Measurements from ENCODE around the gene CA10.

The CA10 gene

GRCh38 chr17:51876986-51877385 lies 281.5 kb downstream of the CA10 start:
- Histone ChIP-seq H3K9ac (ENCODE audit: low read depth, low read length) (no peak overlapping the region), H3K36me3 (ENCODE audit: control insufficient read depth, insufficient read depth, low read length) (no peaks in the 10 kb centered on the region), H3K4me1 (ENCODE audit: control insufficient read depth, insufficient read depth, low read length) (peaks cover 4% of the 10 kb centered on the region; the same call in 1 of the 2 replicates), H3K9me3 (ENCODE audit: control insufficient read depth, insufficient read depth, low read length) (no peaks in the 10 kb centered on the region), H3K27ac (ENCODE audit: low read depth, low read length) (no peak overlapping the region), H3K27me3 (ENCODE audit: control insufficient read depth, insufficient read depth, low read length) (no peaks in the 10 kb centered on the region), H3K4me3 (ENCODE audit: low read depth, low read length) (no peak overlapping the region)

- H3K27ac ChIP-seq (ENCODE audit: low read depth, low read length): no peak overlapping the region
- peaks cover 4% of the 10 kb centered on the region; the same call in 1 of the 2 replicates for H3K4me1 ChIP-seq (ENCODE audit: control insufficient read depth, insufficient read depth, low read length)
- no peak overlapping the region for H3K9ac ChIP-seq (ENCODE audit: low read depth, low read length)
- no peaks in the 10 kb centered on the region for H3K27me3 ChIP-seq (ENCODE audit: control insufficient read depth, insufficient read depth, low read length)
- no peaks in the 10 kb centered on the region for H3K36me3 ChIP-seq (ENCODE audit: control insufficient read depth, insufficient read depth, low read length)
- H3K9me3 ChIP-seq (ENCODE audit: control insufficient read depth, insufficient read depth, low read length): no peaks in the 10 kb centered on the region
- H3K4me3 ChIP-seq (ENCODE audit: low read depth, low read length): no peak overlapping the region
Observed at GRCh38 chr17:51873302-51873701, 285.2 kb downstream of the CA10 start.

- H3K27ac ChIP-seq (ENCODE audit: low read depth, low read length): no peak overlapping the region
- H3K4me3 ChIP-seq (ENCODE audit: low read depth, low read length): no peak overlapping the region
- H3K9ac ChIP-seq (ENCODE audit: low read depth, low read length): no peak overlapping the region
- H3K36me3 ChIP-seq (ENCODE audit: control insufficient read depth, insufficient read depth, low read length): no peaks in the 10 kb centered on the region
- no peaks in the 10 kb centered on the region for H3K27me3 ChIP-seq (ENCODE audit: control insufficient read depth, insufficient read depth, low read length)
- peaks cover 4% of the 10 kb centered on the region; the same call in 1 of the 2 replicates for H3K4me1 ChIP-seq (ENCODE audit: control insufficient read depth, insufficient read depth, low read length)
- no peaks in the 10 kb centered on the region for H3K9me3 ChIP-seq (ENCODE audit: control insufficient read depth, insufficient read depth, low read length)
Observed at GRCh38 chr17:51869387-51869786, 289.1 kb downstream of the CA10 start.

GRCh38 chr17:51860954-51861561 lies 297.5 kb downstream of the CA10 start:
- peaks cover 5% of the 10 kb centered on the region; the same call in 1 of the 2 replicates for H3K9me3 ChIP-seq (ENCODE audit: control insufficient read depth, insufficient read depth, low read length)
- no peak overlapping the region for H3K4me3 ChIP-seq (ENCODE audit: low read depth, low read length)
- no peaks in the 10 kb centered on the region for H3K4me1 ChIP-seq (ENCODE audit: control insufficient read depth, insufficient read depth, low read length)
- H3K36me3 ChIP-seq (ENCODE audit: control insufficient read depth, insufficient read depth, low read length): no peaks in the 10 kb centered on the region
- no peak overlapping the region for H3K27ac ChIP-seq (ENCODE audit: low read depth, low read length)
- no peak overlapping the region for H3K9ac ChIP-seq (ENCODE audit: low read depth, low read length)
- H3K27me3 ChIP-seq (ENCODE audit: control insufficient read depth, insufficient read depth, low read length): no peaks in the 10 kb centered on the region

- Histone ChIP-seq H3K36me3 (ENCODE audit: control insufficient read depth, insufficient read depth, low read length) (no peaks in the 10 kb centered on the region), H3K9ac (ENCODE audit: low read depth, low read length) (no peak overlapping the region), H3K9me3 (ENCODE audit: control insufficient read depth, insufficient read depth, low read length) (no peaks in the 10 kb centered on the region), H3K27ac (ENCODE audit: low read depth, low read length) (no peak overlapping the region), H3K27me3 (ENCODE audit: control insufficient read depth, insufficient read depth, low read length) (no peaks in the 10 kb centered on the region), H3K4me3 (ENCODE audit: low read depth, low read length) (no peak overlapping the region), H3K4me1 (ENCODE audit: control insufficient read depth, insufficient read depth, low read length) (no peaks in the 10 kb centered on the region)
Observed at GRCh38 chr17:51857052-51857597, 301.4 kb downstream of the CA10 start.

- Histone ChIP-seq H3K27me3 (ENCODE audit: control insufficient read depth, insufficient read depth, low read length) (no peaks in the 10 kb centered on the region), H3K4me1 (ENCODE audit: control insufficient read depth, insufficient read depth, low read length) (no peaks in the 10 kb centered on the region), H3K4me3 (ENCODE audit: low read depth, low read length) (no peak overlapping the region), H3K36me3 (ENCODE audit: control insufficient read depth, insufficient read depth, low read length) (no peaks in the 10 kb centered on the region), H3K9me3 (ENCODE audit: control insufficient read depth, insufficient read depth, low read length) (no peaks in the 10 kb centered on the region), H3K27ac (ENCODE audit: low read depth, low read length) (no peak overlapping the region), H3K9ac (ENCODE audit: low read depth, low read length) (no peak overlapping the region)
Observed at GRCh38 chr17:51855806-51856205, 302.7 kb downstream of the CA10 start.

GRCh38 chr17:51853857-51854256 lies 304.7 kb downstream of the CA10 start:
- H3K4me1 ChIP-seq (ENCODE audit: control insufficient read depth, insufficient read depth, low read length): no peaks in the 10 kb centered on the region
- no peak overlapping the region for H3K4me3 ChIP-seq (ENCODE audit: low read depth, low read length)
- H3K27me3 ChIP-seq (ENCODE audit: control insufficient read depth, insufficient read depth, low read length): no peaks in the 10 kb centered on the region
- no peaks in the 10 kb centered on the region for H3K9me3 ChIP-seq (ENCODE audit: control insufficient read depth, insufficient read depth, low read length)
- no peaks in the 10 kb centered on the region for H3K36me3 ChIP-seq (ENCODE audit: control insufficient read depth, insufficient read depth, low read length)
- no peak overlapping the region for H3K9ac ChIP-seq (ENCODE audit: low read depth, low read length)
- H3K27ac ChIP-seq (ENCODE audit: low read depth, low read length): no peak overlapping the region

- no peak overlapping the region for H3K27ac ChIP-seq (ENCODE audit: low read depth, low read length)
- H3K4me1 ChIP-seq (ENCODE audit: control insufficient read depth, insufficient read depth, low read length): no peaks in the 10 kb centered on the region
- H3K36me3 ChIP-seq (ENCODE audit: control insufficient read depth, insufficient read depth, low read length): no peaks in the 10 kb centered on the region
- H3K4me3 ChIP-seq (ENCODE audit: low read depth, low read length): no peak overlapping the region
- H3K27me3 ChIP-seq (ENCODE audit: control insufficient read depth, insufficient read depth, low read length): no peaks in the 10 kb centered on the region
- no peak overlapping the region for H3K9ac ChIP-seq (ENCODE audit: low read depth, low read length)
- no peaks in the 10 kb centered on the region for H3K9me3 ChIP-seq (ENCODE audit: control insufficient read depth, insufficient read depth, low read length)
Observed at GRCh38 chr17:51852603-51853002, 305.9 kb downstream of the CA10 start.

GRCh38 chr17:51850201-51850600 lies 308.3 kb downstream of the CA10 start:
- H3K4me1 ChIP-seq (ENCODE audit: control insufficient read depth, insufficient read depth, low read length): no peaks in the 10 kb centered on the region
- no peaks in the 10 kb centered on the region for H3K36me3 ChIP-seq (ENCODE audit: control insufficient read depth, insufficient read depth, low read length)
- no peak overlapping the region for H3K9ac ChIP-seq (ENCODE audit: low read depth, low read length)
- H3K9me3 ChIP-seq (ENCODE audit: control insufficient read depth, insufficient read depth, low read length): no peaks in the 10 kb centered on the region
- no peaks in the 10 kb centered on the region for H3K27me3 ChIP-seq (ENCODE audit: control insufficient read depth, insufficient read depth, low read length)
- H3K4me3 ChIP-seq (ENCODE audit: low read depth, low read length): no peak overlapping the region
- no peak overlapping the region for H3K27ac ChIP-seq (ENCODE audit: low read depth, low read length)

GRCh38 chr17:51848451-51848850 lies 310.1 kb downstream of the CA10 start:
- Histone ChIP-seq H3K9ac (ENCODE audit: low read depth, low read length) (no peak overlapping the region), H3K4me3 (ENCODE audit: low read depth, low read length) (no peak overlapping the region), H3K36me3 (ENCODE audit: control insufficient read depth, insufficient read depth, low read length) (no peaks in the 10 kb centered on the region), H3K4me1 (ENCODE audit: control insufficient read depth, insufficient read depth, low read length) (no peaks in the 10 kb centered on the region), H3K9me3 (ENCODE audit: control insufficient read depth, insufficient read depth, low read length) (no peaks in the 10 kb centered on the region), H3K27me3 (ENCODE audit: control insufficient read depth, insufficient read depth, low read length) (no peaks in the 10 kb centered on the region), H3K27ac (ENCODE audit: low read depth, low read length) (no peak overlapping the region)

GRCh38 chr17:51846566-51846965 lies 311.9 kb downstream of the CA10 start:
- H3K9ac ChIP-seq (ENCODE audit: low read depth, low read length): no peak overlapping the region
- H3K9me3 ChIP-seq (ENCODE audit: control insufficient read depth, insufficient read depth, low read length): no peaks in the 10 kb centered on the region
- no peaks in the 10 kb centered on the region for H3K4me1 ChIP-seq (ENCODE audit: control insufficient read depth, insufficient read depth, low read length)
- no peaks in the 10 kb centered on the region for H3K36me3 ChIP-seq (ENCODE audit: control insufficient read depth, insufficient read depth, low read length)
- no peak overlapping the region for H3K4me3 ChIP-seq (ENCODE audit: low read depth, low read length)
- H3K27me3 ChIP-seq (ENCODE audit: control insufficient read depth, insufficient read depth, low read length): no peaks in the 10 kb centered on the region
- no peak overlapping the region for H3K27ac ChIP-seq (ENCODE audit: low read depth, low read length)

All from HUES48 (cell line).